NCI-H446 treated with DMSO at 0.1 percent for 48 hours (cell line): ENCODE results near the gene TMEM203.

Experiments
- DNase-seq: peaks from one replicate; lab custom pipeline; 2025; lab: John Stamatoyannopoulos, UW

TMEM203 gene

GRCh38 chr9:137164370-137165249 is 40.8 kb downstream of the TMEM203 start:
- DNase-seq, result no peak

GRCh38 chr9:137163805-137164204 is 41.6 kb downstream of the TMEM203 start:
- no peak for DNase-seq

GRCh38 chr9:137163365-137163715 is 42.1 kb downstream of the TMEM203 start:
- DNase-seq, result no peak

- DNase-seq, result no peak
These were observed 42.7 kb downstream of the TMEM203 start for GRCh38 chr9:137162505-137163364.

- DNase-seq, result no peak
These were observed 43.6 kb downstream of the TMEM203 start for GRCh38 chr9:137161558-137162486.

GRCh38 chr9:137160716-137161557 is 44.5 kb downstream of the TMEM203 start:
- DNase-seq, result no peak

GRCh38 chr9:137160054-137160425 is 45.4 kb downstream of the TMEM203 start:
- no peak for DNase-seq

GRCh38 chr9:137159105-137160053 is 46.1 kb downstream of the TMEM203 start:
- DNase-seq, result no peak

GRCh38 chr9:137158625-137159024 is 46.8 kb downstream of the TMEM203 start:
- DNase-seq, result no peak

GRCh38 chr9:137157618-137158415 is 47.6 kb downstream of the TMEM203 start:
- DNase-seq, result no peak

- DNase-seq, result no peak
These were observed 48.7 kb downstream of the TMEM203 start for GRCh38 chr9:137156567-137157375.
